Measurements from ENCODE around the gene MRPL12.
A peak's percentile ranks its signal among the peaks of the same experiment; 100 is the strongest.

The MRPL12 gene

GRCh38 chr17:81682565-81683207 is 20.5 kb upstream of the MRPL12 start:
- no peak for DNase-seq (ENCODE audit: low read depth in 2 of 2)

GRCh38 chr17:81683208-81683583 is 20.0 kb upstream of the MRPL12 start:
- no peak for DNase-seq (ENCODE audit: low read depth in 2 of 2)

GRCh38 chr17:81683584-81684441 is 19.4 kb upstream of the MRPL12 start, which contains the start of the genes ARL16 and HGS:
Gene ARL16 (minus strand): TSS chr17:81683797. CDS start chr17:81683753, 44 bp downstream.
Gene HGS (plus strand): TSS chr17:81684011. CDS start chr17:81684067, 56 bp downstream.
- DNase-seq (ENCODE audit: low read depth in 2 of 2) = peak; percentile 93 to 94

- no peak for DNase-seq (ENCODE audit: low read depth in 2 of 2)
Observed at GRCh38 chr17:81684442-81684911, 18.7 kb upstream of the MRPL12 start.

- DNase-seq (ENCODE audit: low read depth in 2 of 2) = peak in 1 of 2 donors; percentile 35
Observed at GRCh38 chr17:81685108-81685507, 18.1 kb upstream of the MRPL12 start.

GRCh38 chr17:81686614-81687013 is 16.6 kb upstream of the MRPL12 start:
- DNase-seq (ENCODE audit: low read depth in 2 of 2) = no peak

- DNase-seq (ENCODE audit: low read depth in 2 of 2) = no peak
Observed at GRCh38 chr17:81687770-81688541, 15.2 kb upstream of the MRPL12 start.

GRCh38 chr17:81688616-81689015 is 14.6 kb upstream of the MRPL12 start:
- no peak for DNase-seq (ENCODE audit: low read depth in 2 of 2)

GRCh38 chr17:81690066-81690465 is 13.1 kb upstream of the MRPL12 start:
- no peak for DNase-seq (ENCODE audit: low read depth in 2 of 2)

GRCh38 chr17:81690549-81690948 is 12.6 kb upstream of the MRPL12 start:
- no peak for DNase-seq (ENCODE audit: low read depth in 2 of 2)

- no peak for DNase-seq (ENCODE audit: low read depth in 2 of 2)
Observed at GRCh38 chr17:81691196-81691595, 12.0 kb upstream of the MRPL12 start.

- DNase-seq (ENCODE audit: low read depth in 2 of 2) = no peak
Observed at GRCh38 chr17:81691608-81692007, 11.6 kb upstream of the MRPL12 start.

- no peak for DNase-seq (ENCODE audit: low read depth in 2 of 2)
Observed at GRCh38 chr17:81693509-81694210, 9.5 kb upstream of the MRPL12 start.

- DNase-seq (ENCODE audit: low read depth in 2 of 2) = no peak
Observed at GRCh38 chr17:81694810-81695209, 8.4 kb upstream of the MRPL12 start.

- DNase-seq (ENCODE audit: low read depth in 2 of 2) = no peak
Observed at GRCh38 chr17:81695211-81695610, 8.0 kb upstream of the MRPL12 start.

- no peak for DNase-seq (ENCODE audit: low read depth in 2 of 2)
Observed at GRCh38 chr17:81695801-81696200, 7.4 kb upstream of the MRPL12 start.

GRCh38 chr17:81696218-81696941 is 6.8 kb upstream of the MRPL12 start:
- DNase-seq (ENCODE audit: low read depth in 2 of 2) = no peak

- DNase-seq (ENCODE audit: low read depth in 2 of 2) = no peak
Observed at GRCh38 chr17:81697261-81698044, 5.7 kb upstream of the MRPL12 start.

GRCh38 chr17:81700353-81701287 is 2.5 kb upstream of the MRPL12 start:
- DNase-seq (ENCODE audit: low read depth in 2 of 2) = no peak

All from activated CD8-positive, alpha-beta memory T cell treated with anti-CD3 and anti-CD28 coated beads for 4 hours (primary cell).